Neural cell (in vitro differentiated cells): Measurements from ENCODE around the gene NEUROG3.
A peak's percentile ranks its signal among the peaks of the same experiment; 100 is the strongest.

Experiments used
- EP300 ChIP-seq: fragments of 450-650 bp; conservative IDR thresholded peaks from 2 replicates; pipeline ENCODE4 v1.6.1; 2014; ENCODE audit warnings: antibody characterized with exemption, mild to moderate bottlenecking, moderate library complexity; ENCODE audit not compliant: poor library complexity, severe bottlenecking
- EZH2 ChIP-seq: fragments of 200-600, 300-800 bp; shearing (Covaris generic), sonication (generic); IDR thresholded peaks from 2 replicates; pipeline ENCODE4 v1.6.1; 2014; ENCODE audit warnings: antibody characterized with exemption, low read length, borderline replicate concordance, mild to moderate bottlenecking; ENCODE audit not compliant: insufficient read depth, poor library complexity, severe bottlenecking
- POLR2AphosphoS5 ChIP-seq: IDR thresholded peaks from 2 replicates; pipeline ENCODE4 v1.6.1; 2012
- RAD21 ChIP-seq: fragments of 450-650 bp; conservative IDR thresholded peaks from 2 replicates; pipeline ENCODE4 v1.6.1; 2014; ENCODE audit warnings: antibody characterized with exemption, mild to moderate bottlenecking, moderate library complexity
- TAF1 ChIP-seq: IDR thresholded peaks from 2 replicates; pipeline ENCODE4 v1.6.1; 2012; ENCODE audit warnings: low read depth
- TF ChIP-seq, protein P1 (sequence below): fragments of 450-650 bp; IDR thresholded peaks from 2 replicates; pipeline ENCODE4 v1.5.1; 2014; ENCODE audit warnings: antibody characterized with exemption, mild to moderate bottlenecking, moderate library complexity; ENCODE audit not compliant: poor library complexity, severe bottlenecking
- TF ChIP-seq, protein P2 (sequence below): IDR thresholded peaks from 2 replicates; pipeline ENCODE4 v1.6.1; 2012; ENCODE audit warnings: borderline replicate concordance

DNA sequence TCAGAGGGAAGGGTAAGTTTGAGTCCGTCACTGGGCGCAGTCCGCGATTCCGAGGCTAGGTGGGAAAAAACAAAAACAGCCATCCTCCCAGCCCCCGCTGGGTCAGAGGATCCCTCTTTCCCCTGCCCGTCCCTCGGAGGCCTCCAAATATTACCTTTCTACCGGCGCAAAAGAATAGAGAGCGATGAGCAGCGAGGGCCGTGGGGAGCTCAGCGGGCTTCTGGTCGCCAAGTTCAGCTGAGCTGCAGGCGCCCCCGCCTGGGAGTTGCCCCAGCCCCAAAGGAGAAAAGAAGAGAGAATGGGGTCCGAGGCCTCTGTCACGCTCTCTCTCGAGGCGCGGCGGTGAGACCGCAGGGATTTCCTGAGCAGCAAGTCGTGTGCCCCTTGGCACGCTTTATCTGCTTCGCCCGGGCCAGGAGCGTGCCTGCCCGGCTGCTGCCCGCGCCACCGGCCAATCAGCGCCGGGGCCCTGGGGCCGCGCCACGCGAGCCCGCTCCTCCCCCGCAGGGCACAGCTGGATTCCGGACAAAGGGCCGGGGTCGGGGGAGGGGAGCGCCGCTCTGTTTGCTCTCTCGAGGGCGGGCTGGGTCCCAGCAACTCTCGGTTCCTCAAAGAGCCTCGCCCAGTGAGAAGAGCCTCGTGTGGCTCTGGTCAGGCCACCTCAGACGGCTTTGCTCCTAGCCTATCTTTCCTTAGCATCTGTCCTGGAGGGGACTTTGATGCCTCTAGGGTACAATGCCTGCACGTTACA is at the start of gene NEUROG3:
- TF ChIP-seq, protein P1, sequence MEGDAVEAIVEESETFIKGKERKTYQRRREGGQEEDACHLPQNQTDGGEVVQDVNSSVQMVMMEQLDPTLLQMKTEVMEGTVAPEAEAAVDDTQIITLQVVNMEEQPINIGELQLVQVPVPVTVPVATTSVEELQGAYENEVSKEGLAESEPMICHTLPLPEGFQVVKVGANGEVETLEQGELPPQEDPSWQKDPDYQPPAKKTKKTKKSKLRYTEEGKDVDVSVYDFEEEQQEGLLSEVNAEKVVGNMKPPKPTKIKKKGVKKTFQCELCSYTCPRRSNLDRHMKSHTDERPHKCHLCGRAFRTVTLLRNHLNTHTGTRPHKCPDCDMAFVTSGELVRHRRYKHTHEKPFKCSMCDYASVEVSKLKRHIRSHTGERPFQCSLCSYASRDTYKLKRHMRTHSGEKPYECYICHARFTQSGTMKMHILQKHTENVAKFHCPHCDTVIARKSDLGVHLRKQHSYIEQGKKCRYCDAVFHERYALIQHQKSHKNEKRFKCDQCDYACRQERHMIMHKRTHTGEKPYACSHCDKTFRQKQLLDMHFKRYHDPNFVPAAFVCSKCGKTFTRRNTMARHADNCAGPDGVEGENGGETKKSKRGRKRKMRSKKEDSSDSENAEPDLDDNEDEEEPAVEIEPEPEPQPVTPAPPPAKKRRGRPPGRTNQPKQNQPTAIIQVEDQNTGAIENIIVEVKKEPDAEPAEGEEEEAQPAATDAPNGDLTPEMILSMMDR = no peak
- TF ChIP-seq RAD21 (no peak), TAF1 (no peak), EZH2 (peak; percentile 41), POLR2AphosphoS5 (no peak), EP300 (no peak)
- TF ChIP-seq, protein P2, sequence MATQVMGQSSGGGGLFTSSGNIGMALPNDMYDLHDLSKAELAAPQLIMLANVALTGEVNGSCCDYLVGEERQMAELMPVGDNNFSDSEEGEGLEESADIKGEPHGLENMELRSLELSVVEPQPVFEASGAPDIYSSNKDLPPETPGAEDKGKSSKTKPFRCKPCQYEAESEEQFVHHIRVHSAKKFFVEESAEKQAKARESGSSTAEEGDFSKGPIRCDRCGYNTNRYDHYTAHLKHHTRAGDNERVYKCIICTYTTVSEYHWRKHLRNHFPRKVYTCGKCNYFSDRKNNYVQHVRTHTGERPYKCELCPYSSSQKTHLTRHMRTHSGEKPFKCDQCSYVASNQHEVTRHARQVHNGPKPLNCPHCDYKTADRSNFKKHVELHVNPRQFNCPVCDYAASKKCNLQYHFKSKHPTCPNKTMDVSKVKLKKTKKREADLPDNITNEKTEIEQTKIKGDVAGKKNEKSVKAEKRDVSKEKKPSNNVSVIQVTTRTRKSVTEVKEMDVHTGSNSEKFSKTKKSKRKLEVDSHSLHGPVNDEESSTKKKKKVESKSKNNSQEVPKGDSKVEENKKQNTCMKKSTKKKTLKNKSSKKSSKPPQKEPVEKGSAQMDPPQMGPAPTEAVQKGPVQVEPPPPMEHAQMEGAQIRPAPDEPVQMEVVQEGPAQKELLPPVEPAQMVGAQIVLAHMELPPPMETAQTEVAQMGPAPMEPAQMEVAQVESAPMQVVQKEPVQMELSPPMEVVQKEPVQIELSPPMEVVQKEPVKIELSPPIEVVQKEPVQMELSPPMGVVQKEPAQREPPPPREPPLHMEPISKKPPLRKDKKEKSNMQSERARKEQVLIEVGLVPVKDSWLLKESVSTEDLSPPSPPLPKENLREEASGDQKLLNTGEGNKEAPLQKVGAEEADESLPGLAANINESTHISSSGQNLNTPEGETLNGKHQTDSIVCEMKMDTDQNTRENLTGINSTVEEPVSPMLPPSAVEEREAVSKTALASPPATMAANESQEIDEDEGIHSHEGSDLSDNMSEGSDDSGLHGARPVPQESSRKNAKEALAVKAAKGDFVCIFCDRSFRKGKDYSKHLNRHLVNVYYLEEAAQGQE = no peak
